HepG2 (cell line): ENCODE measurements around the gene NOC2L. TPM values are rescaled to one million over a fixed set of nuclear protein-coding genes. Genes with fewer than 3 reads are reported as not detected.

ENCODE experiments used
- HDAC1 ChIP-seq: sonication (generic); formaldehyde crosslinking; IDR thresholded peaks from 2 replicates; pipeline ENCODE4 v1.5.1; 2020; ENCODE audit warnings: mild to moderate bottlenecking, missing genetic modification reagents
- IRF2 ChIP-seq: IDR thresholded peaks from 2 replicates; pipeline ENCODE4 v1.6.1; 2018; ENCODE audit warnings: missing genetic modification reagents, missing compliant biosample characterization
- KLF6 ChIP-seq: IDR thresholded peaks from 2 replicates; pipeline ENCODE4 v1.8.0; 2016; ENCODE audit warnings: missing biosample characterization, missing genetic modification reagents
- POLR2G ChIP-seq: fragments of 200-400 bp; formaldehyde crosslinking; IDR thresholded peaks from 2 replicates; pipeline ENCODE4 v1.6.1; 2018; ENCODE audit warnings: mild to moderate bottlenecking, low read depth, low read length, moderate library complexity
- SAFB2 ChIP-seq: sonication (generic); formaldehyde crosslinking; IDR thresholded peaks from 2 replicates; pipeline ENCODE4 v1.5.1; 2020; ENCODE audit warnings: missing genetic modification reagents, low read depth, mild to moderate bottlenecking, borderline replicate concordance
- TCF7 ChIP-seq: sonication (generic); IDR thresholded peaks from 2 replicates; pipeline ENCODE4 v1.6.1; 2016; ENCODE audit warnings: antibody characterized with exemption, low read depth
- ZBTB7A ChIP-seq: sonication (generic); formaldehyde crosslinking; IDR thresholded peaks from 2 replicates; pipeline ENCODE4 v1.8.0; 2022; ENCODE audit warnings: mild to moderate bottlenecking, missing genetic modification reagents
- ZMYM3 ChIP-seq: sonication (generic); formaldehyde crosslinking; IDR thresholded peaks from 2 replicates; pipeline ENCODE4 v1.5.1; 2020; ENCODE audit warnings: mild to moderate bottlenecking, missing genetic modification reagents
- ZNF761 ChIP-seq: sonication (generic); formaldehyde crosslinking; conservative IDR thresholded peaks from 2 replicates; pipeline ENCODE4 v1.4.0; 2020; ENCODE audit warnings: mild to moderate bottlenecking, missing genetic modification reagents
- polyA plus RNA-seq, 8 experiments: library from polyadenylated mRNA; depleted of rRNA in 3 of 8; stranded (reverse) in 7 of 8; unstranded in 1 of 8; fragments of >200 nt; fragmentation: Illumina TruSeq in 4 of 8; extraction: Trizol in 4 of 8; gene quantifications; 2 replicates each; pipeline versions ENCODE4 v1.2.1 to v1.2.3, GENCODE V29; 2011 to 2016; ENCODE audit warnings: low read depth in 4 of 8, missing spikeins in 1 of 8, mixed read lengths in 1 of 8; ENCODE audit not compliant: insufficient read depth in 1 of 8
- total RNA-seq, 5 experiments: library from RNA; depleted of rRNA; stranded (reverse); fragments of >200 nt; fragmentation: Illumina TruSeq; extraction: Trizol; gene quantifications; 2 replicates each; pipeline ENCODE4 v1.2.3, GENCODE V29; 2016; ENCODE audit warnings: low read depth in 1 of 5
- TF ChIP-seq, protein P1 (sequence below): sonication (generic); formaldehyde crosslinking; IDR thresholded peaks from 2 replicates; pipeline ENCODE4 v1.4.0; 2020; ENCODE audit warnings: missing genetic modification reagents
- TF ChIP-seq, protein P2 (sequence below): sonication (generic); formaldehyde crosslinking; IDR thresholded peaks from 2 replicates; pipeline ENCODE4 v1.8.1; 2023; ENCODE audit warnings: mild to moderate bottlenecking, missing genetic modification reagents, borderline replicate concordance
- TF ChIP-seq, protein P3 (sequence below), 2 experiments: IDR thresholded peaks; 2 replicates each; pipeline ENCODE4 v1.6.1; 2011 to 2012; ENCODE audit warnings: low read length in 2 of 2, borderline replicate concordance in 1 of 2, low read depth in 1 of 2, mild to moderate bottlenecking in 1 of 2, moderate library complexity in 1 of 2
- TF ChIP-seq, protein P4 (sequence below): sonication (generic); formaldehyde crosslinking; IDR thresholded peaks from 2 replicates; pipeline ENCODE4 v1.5.0; 2020; ENCODE audit warnings: missing genetic modification reagents
- TF ChIP-seq, protein P5 (sequence below): sonication (generic); formaldehyde crosslinking; IDR thresholded peaks from 2 replicates; pipeline ENCODE4 v1.4.0; 2020; ENCODE audit warnings: mild to moderate bottlenecking, missing genetic modification reagents

NOC2L gene
- total and polyA plus RNA-seq, 2 of the 13 experiments (the other 11 are each of a cell fraction or from before 2014, with no cell fraction given): 32.0 to 103 TPM

DNA sequence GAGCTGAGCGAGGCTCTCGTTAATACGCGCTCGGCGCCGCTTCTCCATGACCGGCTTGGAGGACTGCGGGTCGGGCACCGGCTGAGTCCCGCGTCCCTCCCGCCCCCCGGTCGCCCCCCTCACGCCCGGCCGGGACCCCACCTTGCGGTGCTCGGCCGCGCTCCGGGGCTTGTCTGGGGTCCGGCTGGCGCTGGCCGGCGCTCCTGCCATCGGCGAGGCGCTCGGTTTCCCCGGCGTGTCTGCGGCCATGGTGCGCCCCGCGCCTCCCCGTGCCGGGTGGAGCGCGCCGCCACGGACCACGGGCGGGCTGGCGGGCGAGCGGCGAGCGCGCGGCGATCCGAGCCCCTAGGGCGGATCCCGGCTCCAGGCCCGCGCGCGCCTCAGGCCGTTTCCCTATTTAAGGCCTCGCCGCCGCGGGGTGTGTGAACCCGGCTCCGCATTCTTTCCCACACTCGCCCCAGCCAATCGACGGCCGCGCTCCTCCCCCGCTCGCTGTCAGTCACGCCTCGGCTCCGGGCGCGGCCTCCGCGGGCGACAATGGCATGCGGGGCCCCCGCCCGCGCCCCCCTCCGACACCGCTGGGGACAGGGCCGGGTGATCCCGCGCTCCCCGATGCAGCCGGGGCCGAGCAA, 40.8 kb upstream of the NOC2L start, which contains the start of gene HES4 (continued):
- TF ChIP-seq, protein P1, sequence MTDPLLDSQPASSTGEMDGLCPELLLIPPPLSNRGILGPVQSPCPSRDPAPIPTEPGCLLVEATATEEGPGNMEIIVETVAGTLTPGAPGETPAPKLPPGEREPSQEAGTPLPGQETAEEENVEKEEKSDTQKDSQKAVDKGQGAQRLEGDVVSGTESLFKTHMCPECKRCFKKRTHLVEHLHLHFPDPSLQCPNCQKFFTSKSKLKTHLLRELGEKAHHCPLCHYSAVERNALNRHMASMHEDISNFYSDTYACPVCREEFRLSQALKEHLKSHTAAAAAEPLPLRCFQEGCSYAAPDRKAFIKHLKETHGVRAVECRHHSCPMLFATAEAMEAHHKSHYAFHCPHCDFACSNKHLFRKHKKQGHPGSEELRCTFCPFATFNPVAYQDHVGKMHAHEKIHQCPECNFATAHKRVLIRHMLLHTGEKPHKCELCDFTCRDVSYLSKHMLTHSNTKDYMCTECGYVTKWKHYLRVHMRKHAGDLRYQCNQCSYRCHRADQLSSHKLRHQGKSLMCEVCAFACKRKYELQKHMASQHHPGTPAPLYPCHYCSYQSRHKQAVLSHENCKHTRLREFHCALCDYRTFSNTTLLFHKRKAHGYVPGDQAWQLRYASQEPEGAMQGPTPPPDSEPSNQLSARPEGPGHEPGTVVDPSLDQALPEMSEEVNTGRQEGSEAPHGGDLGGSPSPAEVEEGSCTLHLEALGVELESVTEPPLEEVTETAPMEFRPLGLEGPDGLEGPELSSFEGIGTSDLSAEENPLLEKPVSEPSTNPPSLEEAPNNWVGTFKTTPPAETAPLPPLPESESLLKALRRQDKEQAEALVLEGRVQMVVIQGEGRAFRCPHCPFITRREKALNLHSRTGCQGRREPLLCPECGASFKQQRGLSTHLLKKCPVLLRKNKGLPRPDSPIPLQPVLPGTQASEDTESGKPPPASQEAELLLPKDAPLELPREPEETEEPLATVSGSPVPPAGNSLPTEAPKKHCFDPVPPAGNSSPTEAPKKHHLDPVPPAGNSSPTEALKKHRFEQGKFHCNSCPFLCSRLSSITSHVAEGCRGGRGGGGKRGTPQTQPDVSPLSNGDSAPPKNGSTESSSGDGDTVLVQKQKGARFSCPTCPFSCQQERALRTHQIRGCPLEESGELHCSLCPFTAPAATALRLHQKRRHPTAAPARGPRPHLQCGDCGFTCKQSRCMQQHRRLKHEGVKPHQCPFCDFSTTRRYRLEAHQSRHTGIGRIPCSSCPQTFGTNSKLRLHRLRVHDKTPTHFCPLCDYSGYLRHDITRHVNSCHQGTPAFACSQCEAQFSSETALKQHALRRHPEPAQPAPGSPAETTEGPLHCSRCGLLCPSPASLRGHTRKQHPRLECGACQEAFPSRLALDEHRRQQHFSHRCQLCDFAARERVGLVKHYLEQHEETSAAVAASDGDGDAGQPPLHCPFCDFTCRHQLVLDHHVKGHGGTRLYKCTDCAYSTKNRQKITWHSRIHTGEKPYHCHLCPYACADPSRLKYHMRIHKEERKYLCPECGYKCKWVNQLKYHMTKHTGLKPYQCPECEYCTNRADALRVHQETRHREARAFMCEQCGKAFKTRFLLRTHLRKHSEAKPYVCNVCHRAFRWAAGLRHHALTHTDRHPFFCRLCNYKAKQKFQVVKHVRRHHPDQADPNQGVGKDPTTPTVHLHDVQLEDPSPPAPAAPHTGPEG (CRISPR knock-in tag): 0 out of 2 replicates have a peak, but pooled peaks have one; percentile 1
- TF ChIP-seq, protein P2, sequence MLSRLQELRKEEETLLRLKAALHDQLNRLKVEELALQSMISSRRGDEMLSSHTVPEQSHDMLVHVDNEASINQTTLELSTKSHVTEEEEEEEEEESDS (CRISPR knock-in tag): no peak
- TF ChIP-seq ZNF761 (peak; percentile 59; the same call in 1 of the 2 replicates), POLR2G (peak; percentile 63), KLF6 (CRISPR knock-in tag) (0 out of 2 replicates have a peak, but pooled peaks have one; percentile 10), ZMYM3 (CRISPR knock-in tag) (no peak), IRF2 (CRISPR knock-in tag) (peak; percentile 4; the same call in 1 of the 2 replicates), SAFB2 (CRISPR knock-in tag) (0 out of 2 replicates have a peak, but pooled peaks have one; percentile 18), ZBTB7A (no peak), HDAC1 (no peak), TCF7 (no peak)
- TF ChIP-seq, protein P3, sequence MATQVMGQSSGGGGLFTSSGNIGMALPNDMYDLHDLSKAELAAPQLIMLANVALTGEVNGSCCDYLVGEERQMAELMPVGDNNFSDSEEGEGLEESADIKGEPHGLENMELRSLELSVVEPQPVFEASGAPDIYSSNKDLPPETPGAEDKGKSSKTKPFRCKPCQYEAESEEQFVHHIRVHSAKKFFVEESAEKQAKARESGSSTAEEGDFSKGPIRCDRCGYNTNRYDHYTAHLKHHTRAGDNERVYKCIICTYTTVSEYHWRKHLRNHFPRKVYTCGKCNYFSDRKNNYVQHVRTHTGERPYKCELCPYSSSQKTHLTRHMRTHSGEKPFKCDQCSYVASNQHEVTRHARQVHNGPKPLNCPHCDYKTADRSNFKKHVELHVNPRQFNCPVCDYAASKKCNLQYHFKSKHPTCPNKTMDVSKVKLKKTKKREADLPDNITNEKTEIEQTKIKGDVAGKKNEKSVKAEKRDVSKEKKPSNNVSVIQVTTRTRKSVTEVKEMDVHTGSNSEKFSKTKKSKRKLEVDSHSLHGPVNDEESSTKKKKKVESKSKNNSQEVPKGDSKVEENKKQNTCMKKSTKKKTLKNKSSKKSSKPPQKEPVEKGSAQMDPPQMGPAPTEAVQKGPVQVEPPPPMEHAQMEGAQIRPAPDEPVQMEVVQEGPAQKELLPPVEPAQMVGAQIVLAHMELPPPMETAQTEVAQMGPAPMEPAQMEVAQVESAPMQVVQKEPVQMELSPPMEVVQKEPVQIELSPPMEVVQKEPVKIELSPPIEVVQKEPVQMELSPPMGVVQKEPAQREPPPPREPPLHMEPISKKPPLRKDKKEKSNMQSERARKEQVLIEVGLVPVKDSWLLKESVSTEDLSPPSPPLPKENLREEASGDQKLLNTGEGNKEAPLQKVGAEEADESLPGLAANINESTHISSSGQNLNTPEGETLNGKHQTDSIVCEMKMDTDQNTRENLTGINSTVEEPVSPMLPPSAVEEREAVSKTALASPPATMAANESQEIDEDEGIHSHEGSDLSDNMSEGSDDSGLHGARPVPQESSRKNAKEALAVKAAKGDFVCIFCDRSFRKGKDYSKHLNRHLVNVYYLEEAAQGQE (IDR thresholded peaks at IDR 0.05; ENCODE audit: borderline replicate concordance in 1 of 2, low read depth in 1 of 2, low read length in 2 of 2): no peak
- TF ChIP-seq, protein P4, sequence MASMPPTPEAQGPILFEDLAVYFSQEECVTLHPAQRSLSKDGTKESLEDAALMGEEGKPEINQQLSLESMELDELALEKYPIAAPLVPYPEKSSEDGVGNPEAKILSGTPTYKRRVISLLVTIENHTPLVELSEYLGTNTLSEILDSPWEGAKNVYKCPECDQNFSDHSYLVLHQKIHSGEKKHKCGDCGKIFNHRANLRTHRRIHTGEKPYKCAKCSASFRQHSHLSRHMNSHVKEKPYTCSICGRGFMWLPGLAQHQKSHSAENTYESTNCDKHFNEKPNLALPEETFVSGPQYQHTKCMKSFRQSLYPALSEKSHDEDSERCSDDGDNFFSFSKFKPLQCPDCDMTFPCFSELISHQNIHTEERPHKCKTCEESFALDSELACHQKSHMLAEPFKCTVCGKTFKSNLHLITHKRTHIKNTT (CRISPR knock-in tag): no peak
- TF ChIP-seq, protein P5, sequence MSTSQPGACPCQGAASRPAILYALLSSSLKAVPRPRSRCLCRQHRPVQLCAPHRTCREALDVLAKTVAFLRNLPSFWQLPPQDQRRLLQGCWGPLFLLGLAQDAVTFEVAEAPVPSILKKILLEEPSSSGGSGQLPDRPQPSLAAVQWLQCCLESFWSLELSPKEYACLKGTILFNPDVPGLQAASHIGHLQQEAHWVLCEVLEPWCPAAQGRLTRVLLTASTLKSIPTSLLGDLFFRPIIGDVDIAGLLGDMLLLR (CRISPR knock-in tag): 0 out of 2 replicates have a peak, but pooled peaks have one; percentile 11
